Activated naive CD4-positive, alpha-beta T cell treated with Interleukin-2 at 50 U/mL for 16 hours (primary cell): ENCODE measurements around the gene ECHDC1.
A peak's percentile ranks its signal among the peaks of the same experiment; 100 is the strongest.

Experiments used
- DNase-seq: peaks from one replicate; pipeline ENCODE4 v3.0.0-alpha.2; 2020

The ECHDC1 gene

DNA sequence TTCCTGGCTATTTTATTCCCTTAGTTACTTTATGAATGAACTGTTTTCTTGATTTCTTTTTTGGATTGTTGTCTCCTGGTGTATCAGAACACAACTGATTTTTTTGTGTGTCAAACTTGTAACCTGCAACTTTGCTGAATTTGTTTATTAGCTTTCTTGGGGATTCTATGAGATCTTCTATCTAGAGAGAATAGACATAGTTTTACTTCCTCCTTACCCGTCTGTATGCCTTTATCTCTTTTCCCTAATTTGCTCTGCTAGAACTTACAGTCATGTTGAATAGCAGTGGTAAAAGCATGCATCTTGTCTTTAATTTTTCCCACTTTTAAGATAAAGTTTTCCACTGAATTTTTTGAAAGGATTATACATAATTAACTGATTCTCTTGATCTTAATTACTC, 63.6 kb downstream of the ECHDC1 start:
- no peak for DNase-seq

- no peak for DNase-seq
Observed at GRCh38 chr6:127277878-127278843, 65.2 kb downstream of the ECHDC1 start.

DNA sequence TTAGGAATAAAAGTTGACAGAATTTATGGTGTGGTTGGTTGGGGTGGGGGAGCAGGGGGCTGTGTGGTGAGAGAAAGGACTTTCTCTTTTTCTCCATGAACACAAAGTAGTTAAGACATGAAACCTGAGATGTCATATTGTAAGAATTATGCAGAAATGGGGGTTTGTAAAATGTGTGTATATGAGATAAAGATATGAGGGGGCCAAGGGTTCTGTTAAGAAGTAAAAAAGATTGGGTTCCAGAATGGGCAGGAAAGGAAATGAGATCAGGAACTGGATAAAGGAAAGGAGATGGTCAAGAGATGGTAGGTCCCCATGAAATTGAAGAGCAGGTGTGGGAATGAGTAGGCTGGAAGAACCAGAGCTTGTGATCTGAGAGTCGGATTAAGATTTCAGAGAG, 67.1 kb downstream of the ECHDC1 start:
- no peak for DNase-seq

DNA sequence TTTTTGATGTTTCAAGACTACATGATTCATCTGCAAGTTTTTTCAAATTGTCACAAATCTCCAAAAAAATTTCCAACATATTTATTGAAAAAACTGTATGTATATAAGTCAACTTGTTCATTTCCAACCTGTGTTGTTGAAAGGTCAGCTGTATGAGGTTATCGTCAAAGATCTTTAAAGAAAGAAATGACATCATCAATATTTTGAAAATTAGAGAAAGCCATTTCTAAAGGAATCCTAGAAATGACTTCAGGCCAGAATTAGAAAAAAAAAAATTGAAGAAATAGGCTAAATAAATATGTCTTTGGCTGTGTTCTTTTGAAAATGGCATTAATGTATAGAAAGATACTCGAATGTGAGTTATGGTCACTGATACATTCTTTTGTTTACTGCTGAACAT, 69.9 kb downstream of the ECHDC1 start:
- no peak for DNase-seq

DNA sequence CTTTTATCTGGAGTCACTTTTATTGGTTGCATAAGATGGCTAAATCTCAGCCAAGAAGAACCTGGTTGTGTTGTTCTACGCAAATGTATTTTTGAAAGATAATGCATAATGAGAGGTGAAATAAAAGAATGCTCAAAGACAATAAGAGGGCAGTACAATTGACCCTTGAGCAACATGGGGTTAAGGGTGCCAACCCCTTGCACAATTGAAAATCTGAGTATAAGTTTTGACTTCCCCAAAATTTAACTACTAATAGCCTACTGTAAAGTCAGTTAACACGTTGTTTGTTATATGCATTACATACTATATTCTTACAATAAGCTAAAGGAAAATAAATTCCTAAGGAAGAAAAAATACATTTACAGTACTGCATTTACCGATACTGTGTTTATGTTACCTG, 70.8 kb downstream of the ECHDC1 start:
- no peak for DNase-seq

GRCh38 chr6:127267646-127268625, 75.5 kb downstream of the ECHDC1 start:
- DNase-seq: no peak

GRCh38 chr6:127266892-127267645, 76.3 kb downstream of the ECHDC1 start:
- DNase-seq: peak; percentile 57

DNA sequence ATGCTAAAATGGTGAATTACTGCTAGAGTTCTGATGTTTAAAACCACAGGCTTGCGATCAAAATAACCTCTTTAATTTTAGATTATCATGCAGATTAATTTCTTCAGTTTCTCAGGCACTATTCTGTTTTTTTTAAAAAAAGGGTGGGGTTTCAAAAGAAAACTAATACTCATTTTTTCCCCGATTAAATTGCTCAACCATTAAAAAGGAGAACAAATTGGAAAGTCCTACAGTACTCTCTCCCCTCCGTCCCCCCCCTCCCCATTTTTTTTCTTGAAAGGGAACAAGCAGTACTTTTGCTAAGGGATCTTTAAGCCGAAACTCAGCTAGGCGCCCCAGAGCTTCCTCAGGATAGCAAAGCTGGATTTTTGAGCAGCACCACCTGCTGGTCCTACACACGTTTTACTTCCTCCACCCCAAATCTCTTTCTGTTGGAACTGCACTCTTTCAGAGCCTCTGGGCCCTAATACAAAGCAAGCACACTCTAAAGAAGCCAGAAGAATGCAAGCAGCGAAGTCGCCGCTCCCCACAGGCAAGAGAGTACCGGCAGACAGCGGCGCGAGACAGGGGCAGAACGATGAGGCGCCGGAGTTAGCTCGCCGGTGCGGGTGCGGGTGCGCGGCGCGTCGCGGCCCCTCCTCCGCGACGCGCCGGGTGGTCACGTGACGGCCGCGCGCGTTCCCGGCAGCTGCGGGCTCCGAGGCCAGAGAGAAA, 77.1 kb downstream of the ECHDC1 start, which contains the start of gene RNF146:
Gene RNF146 (plus strand): TSS at position 687 of the 714 bp plus-strand sequence. CDS start 13,475 bp downstream, outside the sequence.
- DNase-seq: peak; percentile 74

- no peak for DNase-seq
Observed at GRCh38 chr6:127263481-127263880, 79.9 kb downstream of the ECHDC1 start.

GRCh38 chr6:127262896-127263295, 80.5 kb downstream of the ECHDC1 start:
- DNase-seq: no peak

GRCh38 chr6:127255286-127255685, 88.1 kb downstream of the ECHDC1 start:
- DNase-seq: no peak

DNA sequence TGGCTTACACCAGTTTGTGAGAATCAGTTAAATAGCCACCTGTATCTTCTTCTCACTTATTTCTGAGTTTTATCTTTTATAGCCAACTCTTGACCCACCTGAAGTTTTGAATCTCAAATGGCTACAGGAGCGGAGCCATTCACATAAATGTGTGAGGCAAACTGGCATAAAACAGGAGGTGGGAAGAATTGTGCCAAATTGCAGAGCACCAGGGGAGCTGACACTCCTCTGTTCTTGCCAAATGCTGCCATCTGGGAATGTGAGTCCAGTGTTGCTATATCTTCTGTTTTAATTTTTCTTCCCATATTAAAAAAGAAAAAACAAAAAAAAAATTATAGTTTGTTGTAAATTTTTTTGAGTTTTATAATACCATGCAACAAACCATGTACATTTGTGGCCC, 93.8 kb downstream of the ECHDC1 start:
- DNase-seq: no peak

DNA sequence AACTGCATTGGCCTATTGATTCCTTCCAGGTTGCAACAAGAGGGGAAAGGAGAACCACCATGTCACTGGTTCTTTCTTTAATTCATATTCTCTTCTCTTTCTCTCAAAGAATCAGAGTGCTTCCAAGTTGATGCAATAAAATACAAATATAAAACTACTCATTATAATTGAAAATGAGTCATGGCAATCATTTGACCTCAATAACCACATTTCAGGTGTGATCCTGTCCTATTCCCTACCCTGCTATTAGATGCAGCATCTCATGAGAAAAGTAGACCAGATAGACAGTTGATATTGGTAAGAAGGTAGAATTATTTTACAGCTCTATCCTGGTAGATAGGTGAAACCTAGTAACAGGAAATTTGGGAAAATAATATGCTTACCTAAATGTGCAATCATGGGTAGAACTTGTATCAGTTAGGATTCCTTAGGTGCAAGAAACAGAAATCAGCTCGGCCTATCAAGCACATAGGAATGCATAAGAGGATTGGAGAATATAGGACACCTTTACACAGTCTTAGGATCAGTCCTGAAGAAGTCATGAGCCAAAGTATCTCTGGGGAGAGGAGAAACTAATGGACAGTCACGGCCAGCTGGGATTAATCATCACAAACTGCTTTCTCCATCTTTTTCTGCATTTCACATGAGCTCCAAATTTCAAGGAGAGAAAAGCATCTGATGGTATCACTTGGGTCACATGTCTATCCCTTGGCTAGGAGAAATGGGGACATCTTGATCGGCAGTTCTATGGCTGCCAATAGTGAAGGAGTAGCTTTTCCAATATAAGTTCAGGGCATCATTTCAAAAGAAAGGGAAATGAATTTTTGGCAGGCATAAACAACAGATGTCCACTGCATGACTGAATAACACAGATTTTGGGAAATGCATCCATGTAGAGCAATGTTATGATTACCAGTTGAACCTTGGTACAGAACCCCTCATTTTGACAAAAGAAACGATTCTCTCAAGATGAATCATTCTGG, 96.0 kb downstream of the ECHDC1 start:
- no peak for DNase-seq

DNA sequence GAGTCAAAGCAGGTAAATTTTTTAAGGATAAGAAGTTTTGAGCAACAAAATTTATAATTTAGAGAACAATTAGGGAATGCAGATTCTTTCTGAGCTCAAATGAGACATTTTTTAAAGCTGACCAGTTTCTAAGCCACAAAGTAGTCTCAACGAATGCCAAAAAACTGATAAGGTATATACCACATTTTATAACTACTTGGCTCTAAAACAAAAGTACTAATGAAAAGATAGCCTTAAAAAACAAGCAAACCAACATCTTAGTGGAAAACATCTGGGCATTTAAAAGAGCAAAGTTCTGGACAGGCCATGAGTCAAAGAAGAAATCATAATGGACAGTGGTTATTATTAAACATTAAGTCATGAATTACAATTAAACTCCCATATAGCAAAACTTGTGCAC, 99.9 kb downstream of the ECHDC1 start:
- no peak for DNase-seq
